Stimulated activated memory B cell treated with anti-CD40 and anti-IgM and Interleukin-4, amounts not matched to agents 10 μg/mL and 1 μg/mL and 100 μg/mL, for 72 hours (primary cell): Measurements from ENCODE around the gene SLC24A3.

Experiments
- ATAC-seq: fragments of 150-1000 bp; cut with Tn5 transposase; 2 replicates; pipeline ENCODE4 v1.10.0; 2021
- H3K27ac Mint-ChIP-seq: one replicate; pipeline ENCODE4 v1.8.0; 2022; ENCODE audit warnings: mild to moderate bottlenecking, mixed read lengths
- H3K27me3 Mint-ChIP-seq: one replicate; pipeline ENCODE4 v1.8.0; 2022; ENCODE audit warnings: mixed read lengths
- H3K36me3 Mint-ChIP-seq: one replicate; pipeline ENCODE4 v1.8.0; 2022; ENCODE audit warnings: mixed read lengths
- H3K4me1 Mint-ChIP-seq: one replicate; pipeline ENCODE4 v1.8.0; 2022; ENCODE audit warnings: mixed read lengths
- H3K4me3 Mint-ChIP-seq: one replicate; pipeline ENCODE4 v1.8.0; 2022; ENCODE audit warnings: mild to moderate bottlenecking, moderate library complexity, mixed read lengths
- H3K9me3 Mint-ChIP-seq: one replicate; pipeline ENCODE4 v1.8.0; 2022; ENCODE audit warnings: mixed read lengths

SLC24A3 gene

GRCh38 chr20:19384940-19385339, 172.5 kb downstream of the SLC24A3 start:
- no peak for ATAC-seq
- H3K27ac Mint-ChIP-seq = no peak overlapping the region
- H3K9me3 Mint-ChIP-seq = peaks cover 11% of the 10 kb centered on the region
- H3K4me3 Mint-ChIP-seq = no peak overlapping the region
- H3K36me3 Mint-ChIP-seq = peaks cover 5% of the 10 kb centered on the region
- no peaks in the 10 kb centered on the region for H3K27me3 Mint-ChIP-seq
- H3K4me1 Mint-ChIP-seq = no peaks in the 10 kb centered on the region

GRCh38 chr20:19387251-19387650, 174.8 kb downstream of the SLC24A3 start:
- no peak for ATAC-seq
- peaks cover 11% of the 10 kb centered on the region for H3K9me3 Mint-ChIP-seq
- H3K4me3 Mint-ChIP-seq = no peak overlapping the region
- H3K27ac Mint-ChIP-seq = no peak overlapping the region
- H3K4me1 Mint-ChIP-seq = no peaks in the 10 kb centered on the region
- H3K36me3 Mint-ChIP-seq = peaks cover 5% of the 10 kb centered on the region
- no peaks in the 10 kb centered on the region for H3K27me3 Mint-ChIP-seq

DNA sequence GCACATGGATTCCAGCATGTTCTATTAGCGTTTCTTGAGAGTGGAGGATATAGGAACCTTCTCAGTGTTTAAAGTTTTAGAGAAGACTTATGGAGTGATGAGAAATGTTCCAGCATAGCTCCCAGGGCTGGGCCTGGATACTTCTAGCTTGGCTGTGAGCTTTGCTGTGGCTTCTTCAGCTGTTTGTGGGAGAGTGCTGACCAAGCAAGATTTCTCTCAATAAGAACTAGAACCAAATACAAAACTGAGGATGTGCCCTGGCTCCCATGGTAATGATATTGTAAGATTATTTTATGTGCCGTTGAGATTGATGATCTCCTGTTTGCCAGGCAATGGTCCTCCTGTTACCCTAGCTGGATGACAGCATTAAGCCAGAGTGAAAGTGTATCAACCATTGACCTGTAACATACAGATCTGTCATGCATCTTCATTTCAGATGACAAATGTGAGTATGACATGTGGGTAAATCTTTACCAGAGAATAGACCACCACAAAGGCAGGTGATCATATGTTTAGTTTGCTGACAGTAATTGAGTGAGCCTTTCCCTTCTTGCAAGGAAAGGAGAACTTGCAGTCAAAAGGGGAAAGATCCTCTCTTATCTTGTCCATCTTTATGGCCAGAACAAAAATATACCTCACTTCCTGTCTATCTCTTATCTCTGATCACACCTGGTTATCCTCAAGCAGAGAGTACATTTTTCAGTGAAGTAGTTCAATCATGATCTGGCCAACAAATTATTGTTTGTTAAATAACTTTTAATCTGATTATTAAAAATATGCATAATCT, 180.1 kb downstream of the SLC24A3 start:
- H3K9me3 Mint-ChIP-seq = peaks cover 14% of the 10 kb centered on the region
- H3K36me3 Mint-ChIP-seq = peaks cover 5% of the 10 kb centered on the region
- no peak for ATAC-seq
- H3K27ac Mint-ChIP-seq = no peak overlapping the region
- no peak overlapping the region for H3K4me3 Mint-ChIP-seq
- H3K4me1 Mint-ChIP-seq = no peaks in the 10 kb centered on the region
- no peaks in the 10 kb centered on the region for H3K27me3 Mint-ChIP-seq

DNA sequence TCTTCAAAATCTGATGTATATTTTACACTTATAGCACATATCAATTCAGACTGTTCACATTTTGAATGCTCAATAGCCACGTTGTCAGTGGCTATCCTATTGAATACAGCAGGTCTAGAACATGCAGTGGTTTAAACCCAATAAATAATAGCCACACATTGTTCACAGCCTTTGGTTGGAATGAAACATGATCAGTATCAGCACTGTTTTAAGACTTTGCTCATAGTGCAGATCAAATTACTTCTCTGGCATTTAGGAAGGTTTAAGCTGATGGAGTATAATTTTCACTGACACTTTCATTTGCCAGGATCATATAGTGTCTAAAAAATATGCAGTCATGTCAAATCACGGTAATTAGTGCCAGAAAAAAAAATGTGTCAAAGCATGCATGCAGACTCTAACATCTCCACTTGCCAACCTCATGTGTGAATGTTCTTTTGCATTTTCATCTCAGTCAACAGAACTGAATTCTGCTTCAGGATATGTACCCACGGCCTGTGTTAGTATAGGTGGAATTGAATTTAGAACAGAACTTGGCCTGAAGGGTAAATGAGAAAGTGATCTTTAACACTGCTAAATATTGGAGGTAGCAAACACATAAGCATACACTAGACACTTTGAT, 184.1 kb downstream of the SLC24A3 start:
- Mint-ChIP-seq H3K4me3 (no peak overlapping the region), H3K27me3 (no peaks in the 10 kb centered on the region), H3K36me3 (no peaks in the 10 kb centered on the region), H3K9me3 (peaks cover 11% of the 10 kb centered on the region), H3K4me1 (no peaks in the 10 kb centered on the region), H3K27ac (no peak overlapping the region)
- ATAC-seq = no peak

GRCh38 chr20:19397226-19397625, 184.8 kb downstream of the SLC24A3 start:
- Mint-ChIP-seq H3K9me3 (peaks cover 11% of the 10 kb centered on the region), H3K27ac (no peak overlapping the region), H3K4me3 (no peak overlapping the region), H3K27me3 (no peaks in the 10 kb centered on the region), H3K4me1 (no peaks in the 10 kb centered on the region), H3K36me3 (no peaks in the 10 kb centered on the region)
- no peak for ATAC-seq

GRCh38 chr20:19397666-19398065, 185.2 kb downstream of the SLC24A3 start:
- no peak for ATAC-seq
- H3K9me3 Mint-ChIP-seq = peaks cover 11% of the 10 kb centered on the region
- no peak overlapping the region for H3K4me3 Mint-ChIP-seq
- no peak overlapping the region for H3K27ac Mint-ChIP-seq
- no peaks in the 10 kb centered on the region for H3K36me3 Mint-ChIP-seq
- no peaks in the 10 kb centered on the region for H3K27me3 Mint-ChIP-seq
- H3K4me1 Mint-ChIP-seq = no peaks in the 10 kb centered on the region

- Mint-ChIP-seq H3K36me3 (no peaks in the 10 kb centered on the region), H3K4me3 (no peak overlapping the region), H3K4me1 (no peaks in the 10 kb centered on the region), H3K27me3 (no peaks in the 10 kb centered on the region), H3K27ac (no peak overlapping the region), H3K9me3 (peaks cover 9% of the 10 kb centered on the region)
- no peak for ATAC-seq
Observed at GRCh38 chr20:19401096-19401495, 188.7 kb downstream of the SLC24A3 start.

DNA sequence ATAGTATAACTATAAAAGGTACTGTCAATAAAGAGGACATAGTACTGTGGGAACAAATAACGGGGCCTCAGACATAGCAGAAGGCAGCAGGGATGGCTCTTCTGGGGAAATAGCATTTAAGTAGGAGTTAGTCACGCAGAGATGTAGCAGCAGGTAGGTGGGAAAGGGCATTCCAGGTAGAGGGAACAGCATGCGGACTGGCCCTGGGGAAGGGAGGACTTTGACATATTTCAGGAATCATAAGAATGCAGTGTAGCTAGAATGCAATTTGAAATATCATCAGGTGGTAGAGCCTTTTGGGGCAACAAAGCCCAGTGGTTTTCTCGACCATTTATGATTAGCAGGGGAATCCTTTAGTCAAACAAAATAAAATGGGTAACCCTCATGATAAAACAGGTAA, 191.1 kb downstream of the SLC24A3 start:
- Mint-ChIP-seq H3K4me3 (no peak overlapping the region), H3K9me3 (peaks cover 9% of the 10 kb centered on the region), H3K27me3 (no peaks in the 10 kb centered on the region), H3K4me1 (no peaks in the 10 kb centered on the region), H3K27ac (no peak overlapping the region), H3K36me3 (no peaks in the 10 kb centered on the region)
- ATAC-seq = no peak

DNA sequence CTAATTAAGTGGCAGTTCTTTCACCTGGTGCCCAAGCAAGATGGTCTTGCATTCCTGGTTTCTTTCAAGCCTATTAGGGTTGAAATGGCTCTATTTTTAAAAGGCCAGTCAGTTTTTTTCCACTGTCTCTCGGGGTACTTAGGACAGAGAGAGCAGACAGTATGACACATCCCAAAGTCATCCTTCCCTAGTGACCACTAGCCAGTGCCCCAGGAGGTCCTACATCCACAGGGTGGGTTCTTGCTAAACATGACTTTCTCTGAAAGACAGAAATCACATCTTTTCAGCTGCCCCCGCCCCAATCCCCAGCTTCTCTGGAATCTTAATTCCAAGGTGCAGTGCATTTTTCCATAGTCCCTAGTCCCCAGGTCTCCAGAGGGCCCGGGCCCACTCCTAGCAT, 192.4 kb downstream of the SLC24A3 start:
- no peak overlapping the region for H3K4me3 Mint-ChIP-seq
- no peaks in the 10 kb centered on the region for H3K36me3 Mint-ChIP-seq
- H3K27ac Mint-ChIP-seq = no peak overlapping the region
- no peak for ATAC-seq
- peaks cover 5% of the 10 kb centered on the region for H3K9me3 Mint-ChIP-seq
- H3K4me1 Mint-ChIP-seq = no peaks in the 10 kb centered on the region
- peaks cover 9% of the 10 kb centered on the region for H3K27me3 Mint-ChIP-seq

DNA sequence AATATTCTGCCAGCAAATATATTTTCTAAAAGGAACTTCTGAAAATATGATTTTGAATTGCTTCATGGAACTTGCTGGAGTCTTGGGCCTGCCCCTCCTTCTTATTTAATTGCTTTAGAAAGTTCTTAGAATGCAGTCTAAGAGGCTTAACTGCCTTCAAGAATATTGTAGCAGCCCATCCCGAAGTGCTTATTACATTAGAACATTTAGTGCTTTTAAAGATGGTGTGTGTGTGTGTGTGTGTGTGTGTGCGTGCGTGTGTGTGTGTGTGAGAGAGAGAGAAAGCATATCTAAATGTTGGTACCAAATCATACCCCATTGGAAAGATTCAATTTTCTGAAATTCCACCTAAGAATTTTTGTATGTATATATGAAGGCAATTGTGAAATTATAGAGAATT, 193.5 kb downstream of the SLC24A3 start:
- H3K36me3 Mint-ChIP-seq = no peaks in the 10 kb centered on the region
- no peak for ATAC-seq
- H3K27me3 Mint-ChIP-seq = peaks cover 9% of the 10 kb centered on the region
- H3K27ac Mint-ChIP-seq = no peak overlapping the region
- no peaks in the 10 kb centered on the region for H3K4me1 Mint-ChIP-seq
- no peak overlapping the region for H3K4me3 Mint-ChIP-seq
- H3K9me3 Mint-ChIP-seq = peaks cover 3% of the 10 kb centered on the region

GRCh38 chr20:19406381-19406780, 193.9 kb downstream of the SLC24A3 start:
- H3K4me3 Mint-ChIP-seq = no peak overlapping the region
- ATAC-seq = no peak
- H3K9me3 Mint-ChIP-seq = peaks cover 3% of the 10 kb centered on the region

DNA sequence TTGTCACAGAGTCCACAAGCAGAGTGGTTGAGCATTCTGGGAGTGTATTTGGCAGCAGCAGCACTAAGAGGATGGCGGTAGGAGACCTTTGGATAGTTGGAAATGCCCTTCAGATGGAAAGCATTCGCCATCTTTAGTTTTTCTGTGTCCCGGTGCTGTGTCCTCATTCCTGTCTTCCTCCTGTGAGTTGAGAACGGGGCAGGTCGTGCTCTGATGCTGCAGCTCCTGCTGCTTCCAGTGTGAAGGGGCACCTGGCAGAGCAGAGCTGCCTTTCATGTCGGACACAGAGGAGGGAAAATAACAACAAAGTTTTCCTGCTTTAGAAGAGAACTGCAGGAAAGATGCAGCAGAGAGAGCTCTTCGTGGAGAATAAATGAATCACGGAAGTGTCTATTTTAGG, 194.8 kb downstream of the SLC24A3 start:
- peaks cover 3% of the 10 kb centered on the region for H3K9me3 Mint-ChIP-seq
- no peak overlapping the region for H3K4me3 Mint-ChIP-seq
- no peak for ATAC-seq
- no peak overlapping the region for H3K27ac Mint-ChIP-seq
- no peaks in the 10 kb centered on the region for H3K36me3 Mint-ChIP-seq
- peaks cover 13% of the 10 kb centered on the region for H3K27me3 Mint-ChIP-seq
- H3K4me1 Mint-ChIP-seq = no peaks in the 10 kb centered on the region

More at GRCh38 chr20:19406381-19406780, 193.9 kb downstream of the SLC24A3 start:
- H3K27me3 Mint-ChIP-seq = peaks cover 9% of the 10 kb centered on the region
- no peaks in the 10 kb centered on the region for H3K4me1 Mint-ChIP-seq
- H3K27ac Mint-ChIP-seq = no peak overlapping the region
- H3K36me3 Mint-ChIP-seq = no peaks in the 10 kb centered on the region

DNA sequence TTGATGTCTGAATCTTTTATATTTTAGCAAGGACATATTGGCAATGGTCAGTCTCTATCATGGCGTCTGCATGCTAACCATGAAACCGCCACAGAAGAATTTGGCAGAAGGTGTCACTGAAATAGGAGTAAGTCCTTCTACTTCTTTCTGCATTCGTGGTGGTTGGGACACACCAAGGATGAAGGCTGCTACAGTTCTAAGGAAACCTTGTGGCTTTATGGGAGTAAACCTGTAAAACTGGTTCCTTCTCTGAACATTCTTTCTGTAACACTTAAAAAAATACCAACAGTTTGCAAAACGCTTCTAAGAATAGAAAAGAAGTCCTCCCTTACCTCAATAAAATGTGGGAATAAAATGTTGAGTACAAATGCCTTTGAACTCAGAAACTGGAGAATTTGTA, 195.3 kb downstream of the SLC24A3 start:
- Mint-ChIP-seq H3K27ac (no peak overlapping the region), H3K36me3 (no peaks in the 10 kb centered on the region), H3K4me3 (no peak overlapping the region), H3K9me3 (peaks cover 6% of the 10 kb centered on the region), H3K27me3 (peaks cover 18% of the 10 kb centered on the region), H3K4me1 (no peaks in the 10 kb centered on the region)
- ATAC-seq = no peak

GRCh38 chr20:19408971-19409370, 196.5 kb downstream of the SLC24A3 start:
- H3K27me3 Mint-ChIP-seq = peaks cover 18% of the 10 kb centered on the region

DNA sequence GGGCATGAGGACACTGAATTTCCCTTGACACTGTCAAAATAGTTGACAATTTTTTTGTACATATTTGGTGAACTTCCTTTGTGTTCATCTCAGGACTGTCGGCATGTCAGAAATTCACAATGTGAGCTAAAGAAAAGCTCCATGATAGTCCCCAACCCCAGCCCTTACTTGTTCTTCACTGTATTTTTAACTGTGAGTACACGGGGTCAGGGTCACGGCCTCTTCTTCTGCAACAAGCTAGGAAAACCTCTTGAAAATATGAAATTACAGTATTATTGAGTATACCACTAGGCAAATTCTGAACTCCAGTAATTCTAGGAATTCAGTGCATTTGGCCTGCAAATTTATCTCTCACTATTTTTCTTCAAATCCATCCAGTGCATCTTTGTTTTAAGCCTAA, 199.4 kb downstream of the SLC24A3 start:
- Mint-ChIP-seq H3K4me3 (no peak overlapping the region), H3K27me3 (peaks cover 25% of the 10 kb centered on the region), H3K36me3 (no peaks in the 10 kb centered on the region), H3K9me3 (peaks cover 6% of the 10 kb centered on the region), H3K27ac (no peak overlapping the region), H3K4me1 (no peaks in the 10 kb centered on the region)
- no peak for ATAC-seq

More at GRCh38 chr20:19408971-19409370, 196.5 kb downstream of the SLC24A3 start:
- Mint-ChIP-seq H3K4me1 (no peaks in the 10 kb centered on the region), H3K4me3 (no peak overlapping the region), H3K27ac (no peak overlapping the region), H3K9me3 (peaks cover 6% of the 10 kb centered on the region), H3K36me3 (no peaks in the 10 kb centered on the region)
- no peak for ATAC-seq

- ATAC-seq = no peak
- H3K27ac Mint-ChIP-seq = no peak overlapping the region
- peaks cover 6% of the 10 kb centered on the region for H3K9me3 Mint-ChIP-seq
- no peaks in the 10 kb centered on the region for H3K4me1 Mint-ChIP-seq
- H3K27me3 Mint-ChIP-seq = peaks cover 29% of the 10 kb centered on the region
- no peak overlapping the region for H3K4me3 Mint-ChIP-seq
- no peaks in the 10 kb centered on the region for H3K36me3 Mint-ChIP-seq
Observed at GRCh38 chr20:19412254-19412653, 199.8 kb downstream of the SLC24A3 start.
